Measurements from ENCODE around the gene GRIN3A. TPM values are rescaled to one million over a fixed set of nuclear protein-coding genes. Genes with fewer than 3 reads are reported as not detected.
"Not testable (repeated sequence)": the region's sequence is repeated elsewhere in the genome, so short reads cannot be mapped to it uniquely, and the experiment has no call there.

GRIN3A gene
- total RNA-seq, 1 donor from 2014 or later: 5.3 TPM

DNA sequence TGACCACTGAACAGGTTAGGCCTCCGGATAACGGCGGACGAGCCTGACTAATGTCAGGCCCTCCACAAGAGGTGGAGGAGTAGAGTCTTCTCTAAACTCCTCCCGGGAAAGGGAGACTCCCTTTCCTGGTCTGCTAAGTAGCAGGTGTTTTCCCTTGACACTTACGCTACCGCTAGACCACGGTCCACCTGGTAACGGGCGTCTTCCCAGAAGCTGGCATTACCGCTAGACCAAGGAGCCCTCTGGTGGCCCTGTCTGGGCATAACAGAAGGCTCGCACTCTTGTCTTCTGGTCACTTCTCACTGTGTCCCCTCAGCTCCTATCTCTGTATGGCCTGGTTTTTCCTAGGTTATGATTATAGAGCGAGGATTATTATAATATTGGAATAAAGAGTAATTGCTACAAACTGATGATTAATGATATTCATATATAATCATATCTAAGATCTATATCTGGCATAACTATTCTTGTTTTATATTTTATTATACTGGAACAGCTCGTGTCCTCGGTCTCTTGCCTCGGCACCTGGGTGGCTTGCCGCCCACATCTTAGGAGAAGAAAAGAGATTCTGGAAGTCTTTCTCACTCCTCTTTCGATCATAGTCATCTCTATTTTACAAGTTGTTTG is 188.9 kb downstream of the GRIN3A start:
- not testable (repeated sequence) for H3K4me1 Mint-ChIP-seq (ENCODE audit: unreplicated experiment); DNase-seq (ENCODE audit: extremely low spot score, unreplicated experiment); H3K27me3 Mint-ChIP-seq; H3K4me3 Mint-ChIP-seq; H3K9me3 Mint-ChIP-seq; H3K27ac Mint-ChIP-seq
- H3K36me3 Mint-ChIP-seq: peaks cover 67% of the 10 kb centered on the region
- peak; percentile 64 for TF ChIP-seq CTCF (conservative IDR thresholded peaks at IDR 0.05)

- no peaks in the 10 kb centered on the region for H3K4me1 Mint-ChIP-seq (ENCODE audit: unreplicated experiment)
- TF ChIP-seq CTCF (conservative IDR thresholded peaks at IDR 0.05): no peak
- H3K36me3 Mint-ChIP-seq: peaks cover 24% of the 10 kb centered on the region
- no peaks in the 10 kb centered on the region for H3K27me3 Mint-ChIP-seq
- DNase-seq (ENCODE audit: extremely low spot score, unreplicated experiment): no peak
- H3K27ac Mint-ChIP-seq: no peak overlapping the region
- no peaks in the 10 kb centered on the region for H3K9me3 Mint-ChIP-seq
- no peak overlapping the region for H3K4me3 Mint-ChIP-seq
These were observed 195.2 kb downstream of the GRIN3A start for GRCh38 chr9:101543098-101543735.

DNA sequence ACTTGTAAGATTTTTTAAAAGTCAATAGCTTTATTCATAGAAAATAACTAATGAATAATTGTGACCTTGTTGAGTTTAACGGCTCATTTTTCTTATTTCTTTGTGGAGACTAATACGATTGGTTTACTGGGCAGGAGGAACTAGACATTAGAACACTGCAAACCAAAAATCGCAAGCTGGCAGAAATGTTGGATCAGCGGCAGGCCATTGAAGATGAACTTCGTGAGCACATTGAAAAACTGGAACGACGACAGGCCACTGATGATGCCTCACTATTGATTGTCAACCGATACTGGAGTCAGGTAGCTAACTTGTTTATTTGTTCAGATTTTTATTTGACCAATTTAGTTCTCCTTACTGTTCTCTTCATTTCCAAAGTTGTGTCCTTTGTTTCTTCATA is 198.4 kb downstream of the GRIN3A start:
- H3K27ac Mint-ChIP-seq: no peak overlapping the region
- peaks cover 8% of the 10 kb centered on the region for H3K36me3 Mint-ChIP-seq
- H3K27me3 Mint-ChIP-seq: no peaks in the 10 kb centered on the region
- no peaks in the 10 kb centered on the region for H3K9me3 Mint-ChIP-seq
- DNase-seq (ENCODE audit: extremely low spot score, unreplicated experiment): no peak
- TF ChIP-seq CTCF (conservative IDR thresholded peaks at IDR 0.05): no peak
- H3K4me3 Mint-ChIP-seq: no peak overlapping the region
- H3K4me1 Mint-ChIP-seq (ENCODE audit: unreplicated experiment): peaks cover 5% of the 10 kb centered on the region

GRCh38 chr9:101536938-101537337 is 201.5 kb downstream of the GRIN3A start:
- no peak for TF ChIP-seq CTCF (conservative IDR thresholded peaks at IDR 0.05)
- H3K27me3 Mint-ChIP-seq: no peaks in the 10 kb centered on the region
- peaks cover 17% of the 10 kb centered on the region for H3K4me1 Mint-ChIP-seq (ENCODE audit: unreplicated experiment)
- H3K4me3 Mint-ChIP-seq: no peak overlapping the region
- no peaks in the 10 kb centered on the region for H3K9me3 Mint-ChIP-seq
- DNase-seq (ENCODE audit: extremely low spot score, unreplicated experiment): no peak
- H3K27ac Mint-ChIP-seq: no peak overlapping the region
- peaks cover 8% of the 10 kb centered on the region for H3K36me3 Mint-ChIP-seq

DNA sequence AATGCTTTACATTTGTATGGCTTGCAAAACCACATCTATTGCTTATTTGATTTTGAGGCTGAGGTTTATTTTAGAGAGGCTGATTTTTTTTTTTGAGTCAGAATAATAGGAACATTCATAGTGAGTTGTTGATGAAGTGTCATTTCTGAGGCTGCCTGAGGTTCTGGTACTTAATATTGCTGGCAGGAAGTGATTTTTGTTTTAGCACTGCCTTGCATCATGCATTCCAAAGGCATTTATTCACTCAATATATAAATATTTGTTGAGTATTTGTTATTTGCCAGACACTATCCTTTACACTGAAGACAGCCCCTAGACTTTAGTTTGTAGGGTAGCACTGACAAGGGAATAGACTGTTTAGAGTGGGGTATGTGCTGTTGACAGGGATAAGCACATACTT is 202.1 kb downstream of the GRIN3A start:
- H3K27me3 Mint-ChIP-seq: no peaks in the 10 kb centered on the region
- H3K4me3 Mint-ChIP-seq: no peak overlapping the region
- no peak for TF ChIP-seq CTCF (conservative IDR thresholded peaks at IDR 0.05)
- DNase-seq (ENCODE audit: extremely low spot score, unreplicated experiment): no peak
- H3K36me3 Mint-ChIP-seq: peaks cover 8% of the 10 kb centered on the region
- no peak overlapping the region for H3K27ac Mint-ChIP-seq
- H3K4me1 Mint-ChIP-seq (ENCODE audit: unreplicated experiment): peaks cover 17% of the 10 kb centered on the region
- no peaks in the 10 kb centered on the region for H3K9me3 Mint-ChIP-seq

Measured in type B pancreatic cell (in vitro differentiated cells).